Measurements from ENCODE around the gene BARHL1.
"Not testable (repeated sequence)": the region's sequence is repeated elsewhere in the genome, so short reads cannot be mapped to it uniquely, and the experiment has no call there.

The BARHL1 gene

GRCh38 chr9:132556235-132556634 is 26.2 kb upstream of the BARHL1 start:
- no peak for DNase-seq (ENCODE audit: low read depth in 3 of 3, low spot score in 1 of 3)

- no peak for DNase-seq (ENCODE audit: low read depth in 3 of 3, low spot score in 1 of 3)
Observed at GRCh38 chr9:132556714-132557113, 25.7 kb upstream of the BARHL1 start.

- DNase-seq (ENCODE audit: low read depth in 3 of 3, low spot score in 1 of 3), result no peak
Observed at GRCh38 chr9:132557159-132557558, 25.2 kb upstream of the BARHL1 start.

GRCh38 chr9:132559711-132560110 is 22.7 kb upstream of the BARHL1 start:
- DNase-seq (ENCODE audit: low read depth in 3 of 3, low spot score in 1 of 3), result no peak

DNA sequence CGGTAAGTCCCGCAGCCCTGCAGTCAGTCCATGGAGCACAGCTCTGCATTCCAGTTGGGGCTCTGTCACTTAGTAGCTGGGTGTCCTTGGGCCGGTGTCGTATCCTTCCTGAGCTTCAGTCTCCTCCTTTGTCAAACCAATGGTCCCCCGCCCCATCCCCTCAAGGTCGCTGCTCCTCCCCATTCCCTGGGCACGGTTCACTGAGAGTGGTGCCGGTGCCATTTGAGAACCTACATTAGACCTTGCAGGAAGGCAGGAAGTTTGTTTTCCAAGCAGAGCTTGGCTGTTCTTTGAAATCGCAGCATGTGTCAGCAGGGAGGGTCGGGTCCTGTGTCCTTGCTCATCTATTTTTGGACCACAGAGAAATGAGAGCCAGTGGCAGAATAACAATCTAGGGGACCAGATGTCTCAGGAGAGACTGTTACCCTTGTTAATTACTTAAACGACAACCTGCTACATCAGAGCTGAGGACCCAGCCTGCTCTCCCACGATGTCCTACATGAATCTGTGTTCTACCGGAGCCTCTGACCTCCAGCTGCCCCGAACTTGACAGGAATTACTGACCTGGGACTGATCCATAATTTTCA is 21.7 kb upstream of the BARHL1 start:
- DNase-seq (ENCODE audit: low read depth in 3 of 3, low spot score in 1 of 3), result no peak

- no peak for DNase-seq (ENCODE audit: low read depth in 3 of 3, low spot score in 1 of 3)
Observed at GRCh38 chr9:132562306-132562573, 20.2 kb upstream of the BARHL1 start.

GRCh38 chr9:132564526-132564925 is 17.9 kb upstream of the BARHL1 start:
- DNase-seq (ENCODE audit: low read depth in 3 of 3, low spot score in 1 of 3), result no peak

- not testable (repeated sequence) for DNase-seq (ENCODE audit: low read depth in 3 of 3, low spot score in 1 of 3)
Observed at GRCh38 chr9:132568787-132569186, 13.6 kb upstream of the BARHL1 start.

- DNase-seq (ENCODE audit: low read depth in 3 of 3, low spot score in 1 of 3), result no peak
Observed at GRCh38 chr9:132571806-132572600, 10.4 kb upstream of the BARHL1 start.

DNA sequence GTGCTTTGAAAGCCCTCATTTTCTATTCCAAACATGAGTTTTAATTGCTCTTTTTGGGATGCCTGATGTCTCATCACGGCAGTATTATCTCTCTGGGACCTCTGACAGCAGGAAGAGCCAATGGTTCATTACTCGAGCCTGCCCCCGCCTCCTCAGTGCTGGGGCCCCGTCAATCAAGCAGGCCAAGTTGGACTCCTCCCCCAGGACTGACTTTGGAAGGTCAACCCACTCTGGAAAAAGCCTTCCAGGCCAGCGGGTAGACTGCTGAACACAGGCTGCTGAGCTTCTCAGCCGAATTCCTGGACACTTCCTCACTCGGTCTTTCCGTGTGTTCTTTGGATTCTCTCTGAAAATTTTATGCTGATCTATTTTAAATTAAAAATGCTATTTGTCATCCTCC is 9.5 kb upstream of the BARHL1 start:
- no peak for DNase-seq (ENCODE audit: low read depth in 3 of 3, low spot score in 1 of 3)

DNA sequence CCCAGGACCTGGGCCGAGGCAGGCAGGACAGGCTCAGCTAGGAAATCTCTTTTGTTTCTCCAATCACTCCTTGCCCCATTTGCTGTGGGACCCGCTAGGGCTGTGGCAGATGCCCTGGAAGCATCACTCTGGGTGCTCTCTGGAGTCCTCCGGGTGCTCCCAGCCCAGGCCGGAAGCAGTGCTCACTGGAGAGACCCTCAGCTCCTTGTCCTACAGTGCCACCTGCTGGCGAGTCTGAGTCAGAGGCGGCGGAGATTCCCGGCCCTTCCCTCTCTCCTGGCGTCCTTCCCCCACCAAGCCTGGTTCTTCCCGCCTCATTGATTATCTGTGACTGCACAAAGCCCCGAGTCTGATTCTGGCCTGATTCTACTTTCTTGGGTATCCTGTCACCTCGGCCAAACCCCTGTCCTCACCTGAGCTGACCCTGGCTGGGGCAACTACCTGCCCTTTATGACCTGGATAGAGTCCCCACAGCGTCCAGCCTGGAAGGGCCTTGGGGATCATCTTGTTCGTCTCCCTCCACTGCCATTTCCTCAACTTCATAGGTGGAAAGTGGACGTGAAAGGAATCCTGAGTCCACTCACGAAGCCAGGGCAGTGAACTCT is 7.3 kb upstream of the BARHL1 start:
- no peak for DNase-seq (ENCODE audit: low read depth in 3 of 3, low spot score in 1 of 3)

DNA sequence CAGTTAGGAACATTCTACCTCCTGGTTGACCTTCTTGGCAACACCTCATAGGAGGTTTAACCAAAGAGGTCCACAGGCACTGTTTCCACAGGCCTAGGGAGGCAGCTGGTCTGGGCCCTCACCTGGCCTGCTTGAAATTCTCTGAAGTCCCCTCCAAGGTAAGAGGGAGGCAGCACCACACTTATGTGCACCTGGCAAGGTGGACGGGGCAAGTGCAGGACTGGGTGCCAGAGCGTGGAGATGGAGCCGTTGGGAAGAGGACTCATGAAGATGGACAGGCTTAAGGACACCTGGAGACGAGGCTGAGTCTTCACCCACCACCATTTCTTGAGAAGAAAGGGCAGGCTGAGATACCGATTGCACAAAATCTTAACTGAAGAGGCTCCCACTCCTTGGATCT is 6.6 kb upstream of the BARHL1 start:
- DNase-seq (ENCODE audit: low read depth in 3 of 3, low spot score in 1 of 3), result no peak

DNA sequence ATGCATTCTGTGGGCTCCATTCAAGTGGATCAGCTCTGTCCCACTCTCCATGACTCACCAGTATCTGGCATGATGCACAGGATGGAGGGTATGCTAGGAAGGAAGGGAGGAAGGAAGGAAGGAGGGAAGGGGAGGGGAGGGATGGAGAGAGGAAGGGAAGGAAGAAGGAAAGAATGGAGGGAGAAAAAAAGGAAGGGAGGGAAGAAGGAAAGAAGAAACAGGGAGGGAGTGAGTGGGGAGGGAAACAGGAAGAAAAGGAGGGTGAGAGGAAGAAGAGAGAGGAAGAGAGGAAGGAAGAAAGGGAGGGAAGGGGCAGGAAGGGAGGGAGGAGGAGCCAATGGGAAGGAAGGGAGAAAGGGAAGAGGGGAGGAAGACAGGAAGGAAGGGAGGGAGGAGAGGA is 5.3 kb upstream of the BARHL1 start:
- no peak for DNase-seq (ENCODE audit: low read depth in 3 of 3, low spot score in 1 of 3)

GRCh38 chr9:132578367-132578932 is 4.0 kb upstream of the BARHL1 start:
- DNase-seq (ENCODE audit: low read depth in 3 of 3, low spot score in 1 of 3), result no peak

DNA sequence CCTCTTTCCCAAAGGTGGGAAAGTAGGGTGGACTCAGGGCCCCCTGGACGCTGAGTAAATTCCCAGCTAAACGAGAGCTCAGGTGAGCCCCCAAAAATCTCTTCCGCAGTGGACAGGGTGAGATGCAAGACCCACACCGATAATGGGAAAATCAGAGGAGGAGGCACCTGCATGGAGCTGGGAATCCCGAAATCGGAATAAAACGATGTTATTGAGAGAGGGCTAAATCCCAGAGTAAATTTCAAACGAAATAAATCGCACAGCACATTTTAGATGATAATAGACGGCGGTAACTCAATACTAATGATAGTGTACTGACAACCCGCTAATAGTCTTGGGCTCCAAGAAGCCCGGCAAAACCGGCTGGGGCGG is 3.0 kb upstream of the BARHL1 start:
- no peak for DNase-seq (ENCODE audit: low read depth in 3 of 3, low spot score in 1 of 3)

GRCh38 chr9:132582786-132583583 is 579 bp downstream of the BARHL1 start:
- no peak for DNase-seq (ENCODE audit: low read depth in 3 of 3, low spot score in 1 of 3)

GRCh38 chr9:132583584-132584304 is 1.3 kb downstream of the BARHL1 start:
- DNase-seq (ENCODE audit: low read depth in 3 of 3, low spot score in 1 of 3), result no peak

GRCh38 chr9:132584601-132585560 is 2.5 kb downstream of the BARHL1 start:
- DNase-seq (ENCODE audit: low read depth in 3 of 3, low spot score in 1 of 3), result no peak

DNA sequence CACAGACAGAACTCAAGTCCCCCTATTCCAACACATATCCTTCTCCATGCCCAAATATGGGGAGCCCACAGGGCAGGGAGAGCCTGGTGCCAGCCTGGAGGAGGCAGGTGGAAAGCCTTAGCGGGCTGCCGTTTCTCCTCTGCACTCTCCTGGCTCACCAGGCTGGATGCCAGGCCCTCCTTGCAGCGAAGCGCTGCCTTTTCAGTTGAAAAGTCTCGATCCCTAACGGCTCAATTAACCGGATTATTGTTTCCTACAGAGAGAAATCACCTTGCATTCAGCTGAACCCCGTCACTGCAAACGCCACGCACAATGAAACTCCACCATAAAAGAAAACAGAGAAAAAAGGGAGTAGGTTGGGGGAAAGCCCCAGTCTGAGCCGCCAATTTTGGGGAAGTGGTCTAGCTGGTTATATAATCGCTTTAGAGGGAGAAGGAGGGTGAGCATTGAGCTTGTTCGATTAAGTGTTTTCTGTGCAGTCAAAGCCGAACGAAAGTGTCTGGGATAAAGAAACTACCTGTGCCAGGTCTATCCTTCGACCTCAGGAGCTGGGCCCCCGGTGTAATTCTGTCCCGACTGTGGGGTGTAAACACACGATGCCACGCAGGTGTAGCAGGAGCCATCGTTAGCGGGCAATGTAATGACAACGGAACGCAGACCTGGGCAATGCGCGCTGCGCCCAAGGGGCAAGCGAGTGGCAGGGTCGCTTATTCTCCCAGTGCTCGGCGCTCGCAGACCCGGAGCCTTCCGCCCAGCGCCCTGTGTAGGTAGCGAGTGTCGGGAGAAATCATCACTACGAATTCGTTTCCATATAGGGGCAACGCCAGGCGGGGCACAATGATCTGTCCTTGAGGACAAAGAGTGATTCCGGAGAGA is 3.8 kb downstream of the BARHL1 start:
- no peak for DNase-seq (ENCODE audit: low read depth in 3 of 3, low spot score in 1 of 3)
